Measurements from ENCODE around the gene LIN7B.
"Not testable (repeated sequence)": the region's sequence is repeated elsewhere in the genome, so short reads cannot be mapped to it uniquely, and the experiment has no call there.

The LIN7B gene

DNA sequence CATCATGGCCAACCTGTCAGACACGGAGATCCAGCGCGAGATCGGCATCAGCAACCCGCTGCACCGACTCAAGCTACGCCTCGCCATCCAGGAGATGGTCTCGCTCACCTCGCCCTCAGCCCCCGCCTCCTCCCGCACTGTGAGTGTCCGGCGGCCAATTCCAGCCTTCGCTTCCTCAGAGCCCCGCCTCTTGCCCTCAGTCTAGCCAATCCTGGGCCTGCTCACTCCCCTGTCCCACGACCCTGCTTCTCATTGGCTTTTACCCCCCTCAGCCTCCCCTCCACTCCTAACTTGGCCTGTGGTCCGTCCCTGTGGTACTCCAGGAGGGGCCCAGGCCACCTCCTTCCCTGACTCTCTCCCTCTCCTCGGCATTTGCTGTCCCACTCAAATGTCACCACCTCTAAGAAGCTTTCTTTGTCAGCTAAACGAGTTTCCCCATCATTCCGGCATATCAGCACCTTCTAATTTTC, 28.7 kb downstream of the LIN7B start:
- DNase-seq (ENCODE audit: low read depth in 2 of 2): no peak

- DNase-seq (ENCODE audit: low read depth in 2 of 2): peak in 1 of 2 donors; percentile 60
These were observed 31.6 kb downstream of the LIN7B start for GRCh38 chr19:49145573-49146407.

DNA sequence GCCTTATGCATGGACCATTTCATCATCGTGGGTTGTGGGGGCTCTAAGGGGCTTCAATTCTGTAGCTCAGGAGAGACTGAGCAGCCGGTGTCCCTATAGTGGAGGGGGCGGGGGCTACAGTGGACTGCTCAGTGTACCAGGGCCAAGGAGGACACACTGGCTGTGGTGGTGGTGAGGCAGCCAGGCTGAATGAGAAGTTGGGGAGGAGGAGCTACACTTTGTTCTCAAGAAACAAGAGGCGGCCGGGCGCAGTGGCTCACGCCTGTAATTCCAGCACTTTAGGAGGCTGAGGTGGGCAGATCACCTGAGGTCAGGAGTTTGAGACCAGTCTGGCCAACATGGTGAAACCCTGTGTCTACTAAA, 32.2 kb downstream of the LIN7B start:
- DNase-seq (ENCODE audit: low read depth in 2 of 2): not testable (repeated sequence)

DNA sequence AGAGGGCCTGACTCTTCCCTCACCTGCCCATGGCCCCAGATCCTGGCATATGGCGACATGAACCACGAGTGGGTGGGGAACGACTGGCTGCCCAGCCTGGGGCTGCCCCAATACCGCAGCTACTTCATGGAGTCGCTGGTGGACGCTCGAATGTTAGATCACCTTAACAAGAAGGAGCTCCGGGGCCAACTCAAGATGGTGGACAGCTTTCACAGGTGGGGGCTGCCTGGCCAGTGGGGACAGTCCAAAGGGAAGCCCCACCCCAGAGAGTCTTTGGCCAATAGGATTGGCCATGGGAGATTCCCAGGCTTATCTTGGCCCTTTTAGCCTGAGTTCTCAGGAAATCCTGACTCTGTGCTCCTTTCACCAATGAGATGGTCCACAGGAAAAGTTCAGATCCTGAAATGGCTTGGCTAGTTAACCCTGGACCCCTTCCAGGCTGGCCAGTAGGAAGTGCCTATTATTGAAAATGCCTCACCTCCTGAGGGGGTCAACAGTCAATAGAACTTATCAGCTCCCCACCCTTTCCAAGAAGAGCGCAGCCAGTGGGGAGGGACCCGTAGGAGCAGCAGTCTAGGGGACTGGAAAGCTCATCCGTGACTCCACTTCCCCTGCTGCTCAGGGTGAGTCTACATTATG, 34.0 kb downstream of the LIN7B start:
- DNase-seq (ENCODE audit: low read depth in 2 of 2): no peak

DNA sequence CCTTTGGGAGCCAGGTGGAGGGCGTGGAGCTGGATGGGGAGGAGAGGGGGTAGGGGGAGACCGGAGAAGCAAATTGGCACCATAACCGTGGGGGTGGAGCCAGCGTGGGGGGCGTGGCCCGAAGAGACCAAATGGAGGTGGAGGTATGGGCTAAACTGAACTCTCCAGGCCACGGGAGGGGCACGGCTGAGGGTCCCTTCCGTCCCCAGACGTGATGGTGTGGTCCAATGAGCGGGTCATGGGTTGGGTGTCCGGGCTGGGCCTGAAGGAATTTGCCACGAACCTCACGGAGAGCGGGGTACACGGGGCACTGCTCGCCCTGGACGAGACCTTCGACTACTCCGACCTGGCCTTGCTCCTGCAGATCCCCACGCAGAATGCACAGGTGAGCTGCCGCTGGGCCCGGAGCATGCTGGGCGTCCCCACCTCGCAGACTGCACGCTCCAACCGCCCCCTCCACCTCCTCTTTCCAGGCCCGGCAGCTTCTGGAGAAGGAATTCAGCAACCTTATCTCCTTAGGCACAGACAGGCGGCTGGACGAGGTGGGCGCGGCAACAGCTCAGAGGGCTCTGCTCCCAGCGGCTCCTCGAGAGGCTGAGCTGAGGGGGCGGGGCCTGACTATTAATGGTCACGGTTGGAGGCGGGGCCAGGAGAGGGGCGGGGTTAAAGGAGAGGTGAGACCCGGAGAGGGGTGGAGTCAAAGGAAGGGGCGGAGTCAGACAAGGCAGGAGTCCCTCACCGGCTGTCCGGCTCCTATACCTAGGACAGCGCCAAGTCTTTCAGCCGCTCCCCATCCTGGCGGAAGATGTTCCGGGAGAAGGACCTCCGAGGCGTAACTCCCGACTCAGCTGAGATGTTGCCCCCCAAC, 34.8 kb downstream of the LIN7B start:
- DNase-seq (ENCODE audit: low read depth in 2 of 2): peak; percentile 52 to 64

- DNase-seq (ENCODE audit: low read depth in 2 of 2): no peak
These were observed 35.5 kb downstream of the LIN7B start for GRCh38 chr19:49149652-49150105.

GRCh38 chr19:49150106-49150943, 36.2 kb downstream of the LIN7B start:
- no peak for DNase-seq (ENCODE audit: low read depth in 2 of 2)

DNA sequence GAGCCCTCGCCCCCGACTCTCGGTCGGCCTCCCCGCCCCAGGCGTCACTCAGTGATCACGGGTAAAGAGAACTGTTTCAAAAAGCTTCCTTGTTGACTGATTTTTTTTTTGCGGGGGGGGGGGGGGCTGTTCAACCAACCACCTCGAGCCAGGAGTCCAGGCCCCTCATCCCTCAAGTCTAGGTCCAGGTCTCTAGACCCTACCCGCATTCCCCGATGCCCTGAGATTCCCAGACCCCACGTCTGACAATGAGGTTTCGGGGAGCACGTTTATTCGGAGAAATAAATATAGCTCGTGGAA, 36.7 kb downstream of the LIN7B start:
- no peak for DNase-seq (ENCODE audit: low read depth in 2 of 2)

GRCh38 chr19:49151267-49152118, 37.3 kb downstream of the LIN7B start:
- no peak for DNase-seq (ENCODE audit: low read depth in 2 of 2)

GRCh38 chr19:49152119-49152550, 38.0 kb downstream of the LIN7B start:
- no peak for DNase-seq (ENCODE audit: low read depth in 2 of 2)

DNA sequence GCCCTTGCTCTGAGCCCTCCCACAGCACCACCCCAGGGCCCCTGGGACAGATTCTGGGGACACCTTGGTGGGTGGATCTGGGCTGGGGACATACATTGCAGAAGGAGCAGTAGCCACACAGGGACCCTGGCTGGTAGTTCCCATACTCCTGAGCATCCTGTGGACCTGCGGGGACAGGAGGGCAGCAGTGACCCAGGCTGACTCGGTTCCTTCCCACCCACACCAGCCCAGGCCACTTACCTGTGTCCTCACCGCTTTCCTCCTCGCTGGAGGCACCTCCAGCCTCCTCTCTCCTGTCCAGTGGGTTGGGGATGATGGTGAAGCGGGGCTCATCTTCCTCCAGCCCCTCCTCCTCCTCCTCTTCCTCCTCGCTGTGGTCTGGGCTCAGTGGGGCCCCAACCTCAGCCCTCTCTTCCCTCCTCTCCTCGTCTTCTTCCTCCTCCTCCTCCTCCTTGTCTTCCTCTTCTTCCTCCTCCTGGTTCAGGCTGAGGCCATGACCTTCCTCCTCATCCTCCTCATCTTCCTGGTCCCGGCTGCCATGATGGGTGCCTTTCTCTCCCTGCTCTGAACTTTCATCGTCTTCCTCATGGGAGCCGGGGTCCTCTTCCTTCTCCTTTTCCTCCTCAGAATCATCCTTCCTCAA, 39.1 kb downstream of the LIN7B start:
- DNase-seq (ENCODE audit: low read depth in 2 of 2): no peak

GRCh38 chr19:49154279-49154678, 40.1 kb downstream of the LIN7B start:
- no peak for DNase-seq (ENCODE audit: low read depth in 2 of 2)

DNA sequence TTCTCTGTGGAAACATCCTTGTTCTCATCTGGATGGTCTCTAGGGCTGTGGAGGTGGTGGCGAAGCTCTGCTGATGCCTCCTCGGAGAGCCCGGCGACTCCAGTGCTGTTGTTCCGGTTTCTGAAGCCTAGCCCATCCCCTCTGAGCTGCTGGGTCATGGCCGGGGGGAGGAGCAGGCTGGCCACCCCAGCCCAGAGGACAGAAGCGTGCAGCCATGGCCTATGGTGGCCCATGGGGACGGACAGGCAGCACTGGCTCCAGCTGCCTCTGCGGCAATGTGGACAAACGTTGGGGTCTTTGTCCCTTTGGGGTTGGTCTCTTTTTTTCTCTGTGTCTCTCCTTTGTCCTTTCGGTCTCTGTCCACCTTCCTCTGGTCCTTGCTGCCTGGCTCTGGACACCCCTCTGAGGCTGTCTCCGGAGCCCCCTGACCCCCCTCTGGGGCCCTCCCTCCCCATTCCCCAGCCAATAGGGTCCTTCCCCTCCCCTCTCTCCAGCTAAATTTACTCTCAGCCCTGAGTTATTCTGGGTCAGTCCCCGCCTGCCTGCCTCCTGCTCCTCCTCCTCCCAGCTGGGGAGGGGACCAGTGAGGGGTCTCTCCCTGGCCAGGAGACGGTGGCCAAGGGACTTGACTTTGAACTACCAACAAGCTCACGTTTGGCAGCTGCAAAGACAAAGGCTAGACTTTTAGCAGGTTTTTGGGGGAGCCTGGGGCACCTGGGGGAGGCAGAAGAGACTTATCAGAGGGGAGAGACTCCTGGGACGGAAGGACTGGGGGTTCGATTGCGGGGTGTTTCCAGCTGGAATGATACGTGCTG, 41.0 kb downstream of the LIN7B start, which contains the start of gene HRC:
Gene HRC, minus strand, starts transcription at position 392 of the 815 bp plus-strand sequence. Its CDS starts 159 bp downstream, at position 233.
- no peak for DNase-seq (ENCODE audit: low read depth in 2 of 2)

GRCh38 chr19:49155820-49156346, 41.7 kb downstream of the LIN7B start:
- DNase-seq (ENCODE audit: low read depth in 2 of 2): no peak

GRCh38 chr19:49157445-49158224, 43.5 kb downstream of the LIN7B start, which contains the start of gene TRPM4:
TRPM4 (plus strand) TSS chr19:49157792; CDS start chr19:49157867, 75 bp downstream.
- DNase-seq (ENCODE audit: low read depth in 2 of 2): no peak

GRCh38 chr19:49160450-49161189, 46.5 kb downstream of the LIN7B start:
- no peak for DNase-seq (ENCODE audit: low read depth in 2 of 2)

DNA sequence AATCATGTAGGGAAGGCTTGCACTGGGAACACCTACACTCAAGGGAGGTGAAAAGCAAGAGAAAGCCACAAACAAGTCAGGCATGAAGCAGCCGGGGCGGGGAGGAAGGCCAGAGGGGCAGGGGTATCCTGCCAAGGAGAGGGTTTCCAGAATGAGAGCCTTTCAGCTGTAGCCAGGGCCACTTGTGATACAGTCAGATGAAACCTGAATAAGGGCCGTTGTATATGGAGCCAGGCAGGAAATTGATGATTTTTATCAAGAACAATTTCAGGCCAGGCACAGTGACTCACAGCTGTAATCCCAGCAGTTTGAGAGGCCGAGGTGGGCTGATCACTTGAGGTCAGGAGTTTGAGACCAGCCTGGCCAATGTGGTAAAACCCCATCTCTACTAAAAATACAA, 47.8 kb downstream of the LIN7B start:
- no peak for DNase-seq (ENCODE audit: low read depth in 2 of 2)

Measured in activated CD8-positive, alpha-beta memory T cell treated with anti-CD3 and anti-CD28 coated beads for 4 hours (primary cell).